Sigmoid colon (tissue), 4 donors: ENCODE data around the gene IMPG1.

Experiments used
- CTCF ChIP-seq, 4 experiments: fragments of 450-650 bp in 3 of 4; fragments of 200-600 bp in 1 of 4; IDR thresholded peaks; one replicate each; pipeline ENCODE4 v1.5.1; 2016 to 2019; ENCODE audit warnings: antibody characterized with exemption in 4 of 4, mild to moderate bottlenecking in 3 of 4, moderate library complexity in 2 of 4
- EP300 ChIP-seq, 4 donors: sonication (generic); formaldehyde crosslinking; IDR thresholded peaks; one replicate each; pipeline ENCODE4 v1.6.1; 2017; ENCODE audit warnings: antibody characterized with exemption in 4 of 4
- POLR2AphosphoS5 ChIP-seq, 4 donors: sonication (generic); formaldehyde crosslinking; IDR thresholded peaks; one replicate each; pipeline ENCODE4 v1.6.1; 2017; ENCODE audit warnings: antibody characterized with exemption in 4 of 4

- TF ChIP-seq EP300 (IDR thresholded peaks at IDR 0.05): no peak
- TF ChIP-seq CTCF (IDR thresholded peaks at IDR 0.05): no peak
- TF ChIP-seq POLR2AphosphoS5 (IDR thresholded peaks at IDR 0.05): no peak
These were observed 178.7 kb downstream of the IMPG1 start for GRCh38 chr6:75893776-75894152.
